Upper lobe of right lung (tissue), 1 donor: ENCODE measurements around the gene ASB2. TPM values are rescaled to one million over a fixed set of nuclear protein-coding genes. Genes with fewer than 3 reads are reported as not detected.

ENCODE experiments used
- ATAC-seq: fragments of 200-7000 bp; cut with Tn5 transposase; one replicate; pipeline ENCODE4 v1.9.1; 2020; ENCODE audit warnings: mild to moderate bottlenecking, moderate library complexity
- DNase-seq: peaks from one replicate; pipeline ENCODE4 v3.0.0-alpha.2; 2020
- H3K27ac ChIP-seq: fragments of 200-600 bp; one replicate; pipeline ENCODE4 v1.8.0; 2022
- H3K27me3 ChIP-seq: fragments of 200-600 bp; one replicate; pipeline ENCODE4 v1.8.0; 2022; ENCODE audit warnings: mild to moderate bottlenecking
- H3K36me3 ChIP-seq: fragments of 200-600 bp; one replicate; pipeline ENCODE4 v1.8.0; 2022
- H3K4me1 ChIP-seq: fragments of 200-600 bp; one replicate; pipeline ENCODE4 v1.8.0; 2022
- H3K4me3 ChIP-seq: fragments of 200-600 bp; one replicate; pipeline ENCODE4 v1.8.0; 2022; ENCODE audit warnings: mild to moderate bottlenecking
- H3K9me3 ChIP-seq: fragments of 200-600 bp; one replicate; pipeline ENCODE4 v1.8.0; 2022
- CTCF ChIP-seq: fragments of 200-600 bp; IDR thresholded peaks from one replicate; pipeline ENCODE4 v1.8.0; 2022; ENCODE audit warnings: antibody characterized with exemption
- intact Hi-C: fragments of 100-400 bp; cut with DNase I; formaldehyde crosslinking; loops from one replicate; pipeline ENCODE4 v1.11.0; 2022
- total RNA-seq: library from RNA; stranded (reverse); fragmentation: NEBNext Ultra II Directional; extraction: Animal tissue kit (Norgen Biotek cat#: 25700); gene quantifications from one replicate; pipeline ENCODE4 v1.2.1, GENCODE V29; 2021
- donor health status: DM: no; HTN: yes; CAD: no; lungs with severe emphysema.

Gene ASB2
- total RNA-seq, 1 donor from 2014 or later = 3.2 TPM

DNA sequence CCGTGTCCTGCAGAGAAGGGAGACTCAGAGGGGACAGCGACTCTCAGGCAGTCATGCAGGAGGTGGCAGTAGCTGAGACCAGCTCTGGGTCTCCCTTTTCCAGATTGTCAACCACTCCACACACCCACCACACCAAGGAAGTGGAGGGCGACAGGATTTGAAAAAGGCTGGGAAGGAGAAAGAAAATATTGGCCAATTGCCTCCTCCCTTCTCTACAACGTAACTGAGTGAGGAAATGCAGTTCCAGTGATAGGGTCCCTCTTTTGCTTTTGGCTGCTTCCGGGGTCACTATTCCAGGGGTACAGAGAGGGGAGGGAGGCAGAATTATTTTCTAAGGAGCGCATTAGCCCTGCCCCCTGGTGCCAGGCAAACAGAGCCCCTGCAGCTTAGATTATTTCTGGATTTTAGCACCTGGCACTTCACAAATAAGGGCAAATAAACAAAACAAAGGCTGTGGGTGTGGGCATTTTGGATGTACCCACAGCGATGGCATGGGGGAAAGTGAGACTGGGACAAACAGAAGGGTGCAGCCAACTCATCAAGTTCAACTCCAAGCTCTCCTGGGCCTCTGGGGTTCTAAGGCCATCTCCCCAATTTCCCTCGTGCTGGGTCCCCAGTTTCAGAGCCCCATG lies 20.4 kb downstream of the ASB2 start:
- peak overlapping the region; percentile 76 for H3K27ac ChIP-seq

DNA sequence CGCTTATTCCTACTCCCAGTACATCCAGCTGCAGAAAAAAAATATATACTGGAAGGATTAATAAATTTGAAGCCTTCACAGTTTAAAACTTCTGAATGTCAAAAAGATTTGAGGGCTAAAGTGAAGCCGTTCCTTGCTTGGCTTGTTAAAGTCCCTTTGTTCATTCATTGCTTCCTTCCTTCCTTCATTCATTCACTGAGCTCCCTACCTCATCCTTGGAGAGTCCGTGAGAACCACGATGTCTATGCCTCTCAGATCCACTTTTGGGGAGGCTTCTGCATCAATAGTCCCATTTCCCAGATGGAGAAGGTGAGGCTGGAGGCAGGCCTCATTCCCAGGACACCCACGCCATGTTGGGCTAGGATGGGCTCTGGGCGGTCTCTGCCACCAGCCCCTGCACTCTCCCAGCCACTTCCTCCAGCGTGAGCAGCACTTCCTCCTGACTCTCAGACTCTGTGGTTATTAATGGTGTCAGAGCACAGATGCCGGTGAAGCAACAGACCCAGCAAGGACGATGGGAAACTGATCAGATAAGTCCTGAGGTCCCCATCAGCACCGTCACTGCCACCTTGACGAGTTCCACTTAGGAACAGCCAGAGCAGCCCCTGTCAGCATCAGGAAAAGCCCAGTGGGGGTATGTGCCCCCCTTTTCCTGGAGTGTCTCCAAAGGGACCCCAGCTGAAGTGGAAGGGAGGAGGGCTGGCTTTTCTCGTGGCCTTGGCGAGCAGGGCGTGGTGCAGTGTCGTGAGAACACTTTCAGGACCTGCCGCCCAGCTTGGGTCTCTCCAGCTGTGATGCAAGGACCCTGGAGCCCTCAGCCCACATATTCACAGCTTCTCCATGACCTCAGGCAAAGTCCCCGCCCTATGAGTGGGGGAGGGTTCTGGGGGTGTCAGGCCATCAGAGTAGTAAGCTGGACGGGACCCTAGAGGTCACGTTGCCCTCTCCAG lies 21.2 kb downstream of the ASB2 start:
- DNase-seq (peak; percentile 79), ATAC-seq (peak; percentile 80)
- no peaks in the 10 kb centered on the region for H3K36me3 ChIP-seq
- TF ChIP-seq CTCF = no peak
- peak overlapping the region; percentile 25 for H3K4me3 ChIP-seq
- peak overlapping the region; percentile 76 for H3K27ac ChIP-seq
- no peaks in the 10 kb centered on the region for H3K27me3 ChIP-seq
- H3K9me3 ChIP-seq = no peaks in the 10 kb centered on the region
- H3K4me1 ChIP-seq = peaks cover 24% of the 10 kb centered on the region
- intact Hi-C loops = no loop called here

More for the DNA sequence above, 20.4 kb downstream of the ASB2 start:
- ATAC-seq = no peak
- Histone ChIP-seq H3K27me3 (no peaks in the 10 kb centered on the region), H3K4me1 (peaks cover 24% of the 10 kb centered on the region), H3K4me3 (peak overlapping the region; percentile 25), H3K9me3 (no peaks in the 10 kb centered on the region), H3K36me3 (no peaks in the 10 kb centered on the region)
- no peak for DNase-seq
- no peak for TF ChIP-seq CTCF
- intact Hi-C loops = no loop called here

GRCh38 chr14:93954516-93954830 lies 21.9 kb downstream of the ASB2 start:
- Histone ChIP-seq H3K27me3 (no peaks in the 10 kb centered on the region), H3K9me3 (no peaks in the 10 kb centered on the region), H3K4me1 (peaks cover 24% of the 10 kb centered on the region), H3K4me3 (no peak overlapping the region), H3K36me3 (no peaks in the 10 kb centered on the region), H3K27ac (no peak overlapping the region)
- intact Hi-C loops = no loop called here
- ATAC-seq (no peak), DNase-seq (no peak)
- no peak for TF ChIP-seq CTCF

DNA sequence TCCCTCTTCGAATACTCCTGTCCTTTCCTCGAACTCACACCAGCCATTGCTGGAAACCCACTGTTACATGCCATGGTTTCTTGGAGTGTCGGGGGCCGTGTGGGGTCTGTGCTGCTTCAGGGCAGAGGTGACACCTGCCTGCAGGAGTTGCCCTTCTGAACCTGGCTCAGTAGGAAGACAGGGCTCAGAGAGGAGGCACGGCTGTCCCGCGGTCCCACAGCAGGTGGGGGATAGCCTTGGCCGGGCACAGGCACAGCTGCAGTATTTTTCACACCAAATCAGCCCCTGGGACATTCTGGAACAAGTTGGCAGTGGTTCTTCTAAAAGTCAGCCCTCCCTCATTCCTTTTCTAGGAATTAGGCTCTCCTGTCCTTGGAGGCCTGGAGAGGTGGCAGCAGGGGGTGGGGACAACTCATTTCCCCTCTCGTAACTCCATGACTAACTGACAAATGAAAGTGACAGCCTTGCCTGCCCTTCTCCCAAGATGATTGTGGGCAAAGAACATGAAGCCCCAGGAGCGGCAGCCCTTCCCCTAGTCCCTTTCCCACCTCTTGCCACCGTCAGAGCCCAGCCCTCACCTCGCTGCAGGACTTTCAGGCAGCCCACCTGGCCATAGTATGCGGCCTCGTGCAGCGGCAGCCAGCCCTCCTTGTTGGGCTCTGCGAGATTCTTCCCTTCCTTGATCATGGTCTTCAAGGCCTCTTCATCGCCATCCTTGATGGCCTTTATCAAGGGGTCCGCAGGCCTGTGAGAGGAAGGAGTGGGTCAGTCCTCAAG lies 22.4 kb downstream of the ASB2 start:
- no peaks in the 10 kb centered on the region for H3K27me3 ChIP-seq
- DNase-seq (no peak), ATAC-seq (no peak)
- H3K36me3 ChIP-seq = no peaks in the 10 kb centered on the region
- no peak overlapping the region for H3K4me3 ChIP-seq
- no peak overlapping the region for H3K27ac ChIP-seq
- intact Hi-C loops = no loop called here
- peaks cover 20% of the 10 kb centered on the region for H3K4me1 ChIP-seq
- no peaks in the 10 kb centered on the region for H3K9me3 ChIP-seq
- no peak for TF ChIP-seq CTCF

DNA sequence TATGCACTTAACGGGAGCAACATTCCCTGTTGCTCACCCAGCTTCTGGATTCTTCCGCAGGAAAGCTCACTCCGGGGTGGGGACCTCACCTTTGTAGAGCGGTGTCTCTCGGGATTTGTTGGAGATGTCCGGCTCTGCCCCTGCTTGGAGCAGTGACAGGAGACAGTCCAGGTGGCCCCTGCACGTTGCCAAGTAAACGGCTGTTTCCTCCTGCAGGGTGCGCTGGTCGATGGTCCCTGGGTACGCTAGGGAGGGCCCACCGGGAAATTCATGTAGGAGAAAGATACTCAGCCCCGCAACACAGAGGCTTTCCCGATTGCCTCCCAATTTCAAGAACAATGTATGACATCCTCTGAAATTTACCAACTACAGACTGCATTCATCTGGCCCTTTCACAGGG lies 23.1 kb downstream of the ASB2 start:
- Histone ChIP-seq H3K36me3 (no peaks in the 10 kb centered on the region), H3K9me3 (no peaks in the 10 kb centered on the region), H3K4me1 (peaks cover 15% of the 10 kb centered on the region), H3K27ac (no peak overlapping the region), H3K4me3 (no peak overlapping the region), H3K27me3 (no peaks in the 10 kb centered on the region)
- ATAC-seq (no peak), DNase-seq (no peak)
- intact Hi-C loops = no loop called here
- TF ChIP-seq CTCF = no peak
